GM23338 (cell line): ENCODE results near the gene TGFBI. TPM values are rescaled to one million over a fixed set of nuclear protein-coding genes. Genes with fewer than 3 reads are reported as not detected.

Source experiments
- ATAC-seq: fragments of 200-7000 bp; cut with Tn5 transposase; 3 replicates; pipeline ENCODE4 v1.9.1; 2020
- DNase-seq: peaks from one replicate; pipeline ENCODE4 v3.0.0-alpha.2; 2015; ENCODE audit warnings: low spot score
- H2AFZ ChIP-seq: fragments of 200-600 bp; sonication (generic); 2 replicates; pipeline ENCODE4 v1.8.0; 2016; ENCODE audit warnings: antibody characterized with exemption, mild to moderate bottlenecking, moderate library complexity
- H3F3A ChIP-seq: fragments of 200-600 bp; sonication (generic); replicated peaks from 2 replicates; pipeline ENCODE4 v1.8.0; 2017; ENCODE audit warnings: antibody characterized with exemption, mixed run types, low read depth
- H3K27ac ChIP-seq: fragments of 200-600 bp; sonication (generic); 2 replicates; pipeline ENCODE4 v1.6.1; 2016; ENCODE audit warnings: low read depth
- H3K27me3 ChIP-seq: fragments of 200-600 bp; sonication (generic); 2 replicates; pipeline ENCODE4 v1.8.0; 2016; ENCODE audit warnings: mild to moderate bottlenecking, mixed run types, moderate library complexity; ENCODE audit not compliant: insufficient read depth
- H3K36me3 ChIP-seq: fragments of 200-600 bp; sonication (generic); 2 replicates; pipeline ENCODE4 v1.8.0; 2016; ENCODE audit warnings: mild to moderate bottlenecking; ENCODE audit not compliant: insufficient read depth
- H3K4me1 ChIP-seq: fragments of 200-600 bp; sonication (generic); 2 replicates; pipeline ENCODE4 v1.8.0; 2016; ENCODE audit warnings: mild to moderate bottlenecking, moderate library complexity; ENCODE audit not compliant: insufficient read depth
- H3K4me2 ChIP-seq: fragments of 200-600 bp; sonication (generic); 2 replicates; pipeline ENCODE4 v1.7.1; 2017; ENCODE audit warnings: mixed run types
- H3K4me3 ChIP-seq: fragments of 200-600 bp; sonication (generic); 2 replicates; pipeline ENCODE4 v1.6.1; 2016; ENCODE audit warnings: mixed run types
- H3K79me2 ChIP-seq: fragments of 200-600 bp; sonication (generic); replicated peaks from 2 replicates; pipeline ENCODE4 v1.8.0; 2017; ENCODE audit warnings: mild to moderate bottlenecking; ENCODE audit not compliant: insufficient read depth
- H3K9me2 ChIP-seq: fragments of 200-600 bp; sonication (generic); 2 replicates; pipeline ENCODE4 v1.8.0; 2017; ENCODE audit not compliant: insufficient read depth
- H4K20me1 ChIP-seq: fragments of 200-600 bp; sonication (generic); replicated peaks from 2 replicates; pipeline ENCODE4 v1.8.0; 2017; ENCODE audit warnings: mild to moderate bottlenecking; ENCODE audit not compliant: insufficient read depth
- H3K27ac Mint-ChIP-seq: 2 replicates; pipeline ENCODE4 v1.8.0; 2020; ENCODE audit warnings: inconsistent platforms, mild to moderate bottlenecking, moderate library complexity, mixed read lengths
- H3K27me3 Mint-ChIP-seq: 3 replicates; pipeline ENCODE4 v1.8.0; 2022; ENCODE audit warnings: low read depth, mild to moderate bottlenecking, moderate library complexity, mixed read lengths, inconsistent platforms; ENCODE audit not compliant: insufficient read depth, poor library complexity
- H3K36me3 Mint-ChIP-seq: 3 replicates; pipeline ENCODE4 v1.8.0; 2021; ENCODE audit warnings: low read depth, mild to moderate bottlenecking, inconsistent platforms, moderate library complexity, mixed read lengths
- H3K4me1 Mint-ChIP-seq: 3 replicates; pipeline ENCODE4 v1.8.0; 2020; ENCODE audit warnings: mild to moderate bottlenecking, inconsistent platforms, mixed read lengths
- H3K4me3 Mint-ChIP-seq: 3 replicates; pipeline ENCODE4 v1.8.0; 2021; ENCODE audit warnings: moderate library complexity, mild to moderate bottlenecking, inconsistent platforms, mixed read lengths
- H3K9me3 Mint-ChIP-seq: 3 replicates; pipeline ENCODE4 v1.8.0; 2020; ENCODE audit warnings: moderate library complexity, mild to moderate bottlenecking, inconsistent platforms, mixed read lengths
- CREB1 ChIP-seq: fragments of 250-450 bp; sonication (Bioruptor Pico); IDR thresholded peaks from 2 replicates; pipeline ENCODE4 v1.5.0; 2020; ENCODE audit warnings: low read depth, mild to moderate bottlenecking, moderate library complexity
- ETS1 ChIP-seq: IDR thresholded peaks from 2 replicates; pipeline ENCODE4 v1.6.1; 2016; ENCODE audit warnings: antibody characterized with exemption
- EZH2 ChIP-seq: fragments of 200-600 bp; sonication (generic); IDR thresholded peaks from one replicate; pipeline ENCODE4 v1.8.0; 2017; ENCODE audit warnings: antibody characterized with exemption, mild to moderate bottlenecking, low read depth; ENCODE audit not compliant: unreplicated experiment
- EZH2phosphoT487 ChIP-seq: fragments of 200-600 bp; sonication (generic); IDR thresholded peaks from one replicate; pipeline ENCODE4 v1.8.1; 2018; ENCODE audit warnings: antibody characterized with exemption; ENCODE audit not compliant: unreplicated experiment
- JUNB ChIP-seq: IDR thresholded peaks from one replicate; pipeline ENCODE4 v1.6.1; 2016; ENCODE audit warnings: antibody characterized with exemption; ENCODE audit not compliant: unreplicated experiment
- NANOG ChIP-seq: IDR thresholded peaks from 2 replicates; pipeline ENCODE4 v1.6.1; 2016; ENCODE audit warnings: antibody characterized with exemption, borderline replicate concordance
- POLR2AphosphoS5 ChIP-seq: IDR thresholded peaks from 2 replicates; pipeline ENCODE4 v1.6.1; 2016; ENCODE audit warnings: antibody characterized with exemption, low read depth
- STAT1 ChIP-seq: IDR thresholded peaks from one replicate; pipeline ENCODE4 v1.6.1; 2016; ENCODE audit warnings: antibody characterized with exemption; ENCODE audit not compliant: unreplicated experiment
- ZNF114 ChIP-seq: fragments of 250-450 bp; sonication (Bioruptor Pico); IDR thresholded peaks from 2 replicates; pipeline ENCODE4 v1.5.0; 2020; ENCODE audit warnings: mild to moderate bottlenecking, moderate library complexity
- ZNF331 ChIP-seq: fragments of 250-450 bp; sonication (Bioruptor Pico); IDR thresholded peaks from 2 replicates; pipeline ENCODE4 v1.5.0; 2020; ENCODE audit warnings: low read depth, mild to moderate bottlenecking, moderate library complexity
- polyA plus RNA-seq: library from polyadenylated mRNA; unstranded; fragments of >200 nt; fragmentation: Nextera tagmentation; extraction: Ambion mirVana; gene quantifications from 2 replicates; pipeline ENCODE4 v1.2.1, GENCODE V29; 2016
- total RNA-seq: library from RNA; depleted of rRNA; stranded (reverse); fragments of >200 nt; shearing (Covaris generic); gene quantifications from 2 replicates; pipeline ENCODE4 v1.2.3, GENCODE V29; 2014
- TF ChIP-seq, protein P1 (sequence below): fragments of 250-450 bp; sonication (Bioruptor Pico); IDR thresholded peaks from 2 replicates; pipeline ENCODE4 v1.5.0; 2020; ENCODE audit warnings: mild to moderate bottlenecking, moderate library complexity
- TF ChIP-seq, protein P2 (sequence below), 2 experiments: fragments of 200-600 bp in 1 of 2; sonication (generic) in 1 of 2; conservative IDR thresholded peaks; 2 replicates each; pipeline versions ENCODE4 v1.5.1 to v1.6.1; 2016 to 2017; ENCODE audit warnings: antibody characterized with exemption in 2 of 2, low read depth in 2 of 2, mild to moderate bottlenecking in 2 of 2, moderate library complexity in 1 of 2

Gene TGFBI
- total and polyA plus RNA-seq, 2 experiments from 2014 or later = 8.9 to 9.4 TPM

GRCh38 chr5:135999406-136000139 lies 29.2 kb upstream of the TGFBI start:
- Histone ChIP-seq H3F3A (no peaks in the 10 kb centered on the region), H3K27me3 (no peaks in the 10 kb centered on the region), H3K4me2 (no peak overlapping the region), H3K27ac (no peak overlapping the region), H2AFZ (no peak overlapping the region), H3K9me2 (no peaks in the 10 kb centered on the region), H4K20me1 (no peaks in the 10 kb centered on the region), H3K4me3 (no peak overlapping the region), H3K4me1 (no peaks in the 10 kb centered on the region), H3K79me2 (no peaks in the 10 kb centered on the region), H3K36me3 (no peaks in the 10 kb centered on the region)
- DNase-seq (no peak), ATAC-seq (no peak)
- Mint-ChIP-seq H3K27me3 (peaks cover 3% of the 10 kb centered on the region), H3K36me3 (no peaks in the 10 kb centered on the region), H3K27ac (no peak overlapping the region), H3K4me1 (no peaks in the 10 kb centered on the region), H3K4me3 (no peak overlapping the region), H3K9me3 (no peaks in the 10 kb centered on the region; the same call in 2 of the 3 replicates)
- TF ChIP-seq, protein P1, sequence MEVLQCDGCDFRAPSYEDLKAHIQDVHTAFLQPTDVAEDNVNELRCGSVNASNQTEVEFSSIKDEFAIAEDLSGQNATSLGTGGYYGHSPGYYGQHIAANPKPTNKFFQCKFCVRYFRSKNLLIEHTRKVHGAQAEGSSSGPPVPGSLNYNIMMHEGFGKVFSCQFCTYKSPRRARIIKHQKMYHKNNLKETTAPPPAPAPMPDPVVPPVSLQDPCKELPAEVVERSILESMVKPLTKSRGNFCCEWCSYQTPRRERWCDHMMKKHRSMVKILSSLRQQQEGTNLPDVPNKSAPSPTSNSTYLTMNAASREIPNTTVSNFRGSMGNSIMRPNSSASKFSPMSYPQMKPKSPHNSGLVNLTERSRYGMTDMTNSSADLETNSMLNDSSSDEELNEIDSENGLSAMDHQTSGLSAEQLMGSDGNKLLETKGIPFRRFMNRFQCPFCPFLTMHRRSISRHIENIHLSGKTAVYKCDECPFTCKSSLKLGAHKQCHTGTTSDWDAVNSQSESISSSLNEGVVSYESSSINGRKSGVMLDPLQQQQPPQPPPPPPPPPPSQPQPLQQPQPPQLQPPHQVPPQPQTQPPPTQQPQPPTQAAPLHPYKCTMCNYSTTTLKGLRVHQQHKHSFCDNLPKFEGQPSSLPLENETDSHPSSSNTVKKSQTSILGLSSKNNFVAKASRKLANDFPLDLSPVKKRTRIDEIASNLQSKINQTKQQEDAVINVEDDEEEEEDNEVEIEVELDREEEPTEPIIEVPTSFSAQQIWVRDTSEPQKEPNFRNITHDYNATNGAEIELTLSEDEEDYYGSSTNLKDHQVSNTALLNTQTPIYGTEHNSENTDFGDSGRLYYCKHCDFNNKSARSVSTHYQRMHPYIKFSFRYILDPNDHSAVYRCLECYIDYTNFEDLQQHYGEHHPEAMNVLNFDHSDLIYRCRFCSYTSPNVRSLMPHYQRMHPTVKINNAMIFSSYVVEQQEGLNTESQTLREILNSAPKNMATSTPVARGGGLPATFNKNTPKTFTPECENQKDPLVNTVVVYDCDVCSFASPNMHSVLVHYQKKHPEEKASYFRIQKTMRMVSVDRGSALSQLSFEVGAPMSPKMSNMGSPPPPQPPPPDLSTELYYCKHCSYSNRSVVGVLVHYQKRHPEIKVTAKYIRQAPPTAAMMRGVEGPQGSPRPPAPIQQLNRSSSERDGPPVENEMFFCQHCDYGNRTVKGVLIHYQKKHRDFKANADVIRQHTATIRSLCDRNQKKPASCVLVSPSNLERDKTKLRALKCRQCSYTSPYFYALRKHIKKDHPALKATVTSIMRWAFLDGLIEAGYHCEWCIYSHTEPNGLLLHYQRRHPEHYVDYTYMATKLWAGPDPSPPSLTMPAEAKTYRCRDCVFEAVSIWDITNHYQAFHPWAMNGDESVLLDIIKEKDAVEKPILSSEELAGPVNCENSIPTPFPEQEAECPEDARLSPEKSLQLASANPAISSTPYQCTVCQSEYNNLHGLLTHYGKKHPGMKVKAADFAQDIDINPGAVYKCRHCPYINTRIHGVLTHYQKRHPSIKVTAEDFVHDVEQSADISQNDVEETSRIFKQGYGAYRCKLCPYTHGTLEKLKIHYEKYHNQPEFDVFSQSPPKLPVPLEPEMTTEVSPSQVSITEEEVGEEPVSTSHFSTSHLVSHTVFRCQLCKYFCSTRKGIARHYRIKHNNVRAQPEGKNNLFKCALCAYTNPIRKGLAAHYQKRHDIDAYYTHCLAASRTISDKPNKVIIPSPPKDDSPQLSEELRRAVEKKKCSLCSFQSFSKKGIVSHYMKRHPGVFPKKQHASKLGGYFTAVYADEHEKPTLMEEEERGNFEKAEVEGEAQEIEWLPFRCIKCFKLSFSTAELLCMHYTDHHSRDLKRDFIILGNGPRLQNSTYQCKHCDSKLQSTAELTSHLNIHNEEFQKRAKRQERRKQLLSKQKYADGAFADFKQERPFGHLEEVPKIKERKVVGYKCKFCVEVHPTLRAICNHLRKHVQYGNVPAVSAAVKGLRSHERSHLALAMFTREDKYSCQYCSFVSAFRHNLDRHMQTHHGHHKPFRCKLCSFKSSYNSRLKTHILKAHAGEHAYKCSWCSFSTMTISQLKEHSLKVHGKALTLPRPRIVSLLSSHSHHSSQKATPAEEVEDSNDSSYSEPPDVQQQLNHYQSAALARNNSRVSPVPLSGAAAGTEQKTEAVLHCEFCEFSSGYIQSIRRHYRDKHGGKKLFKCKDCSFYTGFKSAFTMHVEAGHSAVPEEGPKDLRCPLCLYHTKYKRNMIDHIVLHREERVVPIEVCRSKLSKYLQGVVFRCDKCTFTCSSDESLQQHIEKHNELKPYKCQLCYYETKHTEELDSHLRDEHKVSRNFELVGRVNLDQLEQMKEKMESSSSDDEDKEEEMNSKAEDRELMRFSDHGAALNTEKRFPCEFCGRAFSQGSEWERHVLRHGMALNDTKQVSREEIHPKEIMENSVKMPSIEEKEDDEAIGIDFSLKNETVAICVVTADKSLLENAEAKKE (CRISPR knock-in tag) = no peak
- TF ChIP-seq EZH2 (no peak), CREB1 (CRISPR knock-in tag) (no peak), STAT1 (no peak), NANOG (no peak)

- ATAC-seq (no peak), DNase-seq (no peak)
- Mint-ChIP-seq H3K36me3 (no peaks in the 10 kb centered on the region), H3K4me3 (no peak overlapping the region), H3K4me1 (no peaks in the 10 kb centered on the region), H3K27me3 (peaks cover 2% of the 10 kb centered on the region), H3K27ac (no peak overlapping the region), H3K9me3 (no peaks in the 10 kb centered on the region)
- TF ChIP-seq ZNF331 (CRISPR knock-in tag) (no peak), EZH2 (no peak), POLR2AphosphoS5 (no peak), ETS1 (no peak), CREB1 (CRISPR knock-in tag) (no peak), ZNF114 (no peak), EZH2phosphoT487 (no peak), JUNB (no peak), NANOG (no peak)
- TF ChIP-seq, protein P2, sequence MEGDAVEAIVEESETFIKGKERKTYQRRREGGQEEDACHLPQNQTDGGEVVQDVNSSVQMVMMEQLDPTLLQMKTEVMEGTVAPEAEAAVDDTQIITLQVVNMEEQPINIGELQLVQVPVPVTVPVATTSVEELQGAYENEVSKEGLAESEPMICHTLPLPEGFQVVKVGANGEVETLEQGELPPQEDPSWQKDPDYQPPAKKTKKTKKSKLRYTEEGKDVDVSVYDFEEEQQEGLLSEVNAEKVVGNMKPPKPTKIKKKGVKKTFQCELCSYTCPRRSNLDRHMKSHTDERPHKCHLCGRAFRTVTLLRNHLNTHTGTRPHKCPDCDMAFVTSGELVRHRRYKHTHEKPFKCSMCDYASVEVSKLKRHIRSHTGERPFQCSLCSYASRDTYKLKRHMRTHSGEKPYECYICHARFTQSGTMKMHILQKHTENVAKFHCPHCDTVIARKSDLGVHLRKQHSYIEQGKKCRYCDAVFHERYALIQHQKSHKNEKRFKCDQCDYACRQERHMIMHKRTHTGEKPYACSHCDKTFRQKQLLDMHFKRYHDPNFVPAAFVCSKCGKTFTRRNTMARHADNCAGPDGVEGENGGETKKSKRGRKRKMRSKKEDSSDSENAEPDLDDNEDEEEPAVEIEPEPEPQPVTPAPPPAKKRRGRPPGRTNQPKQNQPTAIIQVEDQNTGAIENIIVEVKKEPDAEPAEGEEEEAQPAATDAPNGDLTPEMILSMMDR (conservative IDR thresholded peaks at IDR 0.05; ENCODE audit: low read depth in 2 of 2) = no peak
- Histone ChIP-seq H2AFZ (no peak overlapping the region), H3K4me1 (no peaks in the 10 kb centered on the region), H3K79me2 (no peaks in the 10 kb centered on the region), H3K9me2 (no peaks in the 10 kb centered on the region), H3K4me3 (no peak overlapping the region), H3K27ac (no peak overlapping the region), H4K20me1 (no peaks in the 10 kb centered on the region), H3K36me3 (no peaks in the 10 kb centered on the region), H3F3A (no peaks in the 10 kb centered on the region), H3K27me3 (no peaks in the 10 kb centered on the region), H3K4me2 (no peak overlapping the region)
Measured at GRCh38 chr5:136000147-136000546, 28.6 kb upstream of the TGFBI start.
